ENCODE data around the gene MGRN1. TPM values are rescaled to one million over a fixed set of nuclear protein-coding genes. Genes with fewer than 3 reads are reported as not detected.

MGRN1 gene
- total and polyA plus RNA-seq, 2 donors (not counting 1 experiment from before 2014, with no cell fraction given): 22.7 to 89.2 TPM

DNA sequence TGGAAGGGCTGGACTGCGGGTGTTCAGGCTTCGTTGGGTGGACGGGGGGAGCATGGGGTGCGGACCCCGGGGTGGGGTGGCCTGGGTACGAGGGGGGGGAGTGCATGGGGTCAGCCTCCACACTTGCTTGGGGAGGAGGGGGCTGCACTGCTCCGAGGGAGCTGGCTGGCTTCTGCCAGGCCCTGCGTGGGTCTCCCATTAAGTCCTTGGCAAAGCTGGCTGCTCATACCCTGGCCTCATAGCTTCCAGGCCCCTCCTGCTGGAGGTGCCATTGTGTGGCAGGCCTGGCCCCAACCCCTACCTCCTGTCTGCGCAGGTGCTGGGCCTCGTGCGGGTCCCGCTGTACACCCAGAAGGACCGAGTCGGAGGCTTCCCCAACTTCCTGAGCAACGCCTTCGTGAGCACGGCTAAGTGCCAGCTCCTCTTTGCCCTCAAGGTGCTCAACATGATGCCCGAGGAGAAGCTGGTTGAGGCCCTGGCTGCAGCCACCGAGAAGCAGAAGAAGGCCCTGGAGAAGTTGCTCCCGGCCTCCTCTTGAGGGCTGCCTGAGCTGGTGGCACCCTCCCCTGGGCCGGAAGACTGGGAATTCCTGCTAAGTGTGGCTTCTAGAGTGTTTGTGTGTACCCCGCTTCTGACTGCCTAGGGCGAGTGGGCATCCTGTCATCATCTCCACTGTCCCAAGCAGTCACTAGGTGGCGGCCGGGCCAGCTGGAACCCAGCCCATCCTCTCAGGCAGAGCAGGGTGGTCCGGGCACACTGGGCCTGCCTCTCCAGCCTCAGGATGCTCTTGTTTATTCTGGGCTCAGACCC is 70.2 kb downstream of the MGRN1 start:
- no peak for DNase-seq

More for the DNA sequence above, 70.2 kb downstream of the MGRN1 start:
- peaks cover 0 to 31% of the 10 kb centered on the region in 2 experiments for H3K36me3 ChIP-seq (replicated peaks in 1 of 2; ENCODE audit: control extremely low read depth in 1 of 2, control insufficient read depth in 1 of 2, extremely low read depth in 1 of 2, insufficient read depth in 2 of 2, low read length in 1 of 2)
- H3K4me3 ChIP-seq (ENCODE audit: control extremely low read depth in 1 of 5, extremely low read depth in 1 of 5, insufficient read depth in 1 of 5, low read depth in 2 of 5, low read length in 4 of 5): peak overlapping the region in 3 of 5 experiments; percentile 81 to 85 (median 83)
- CTCF ChIA-PET: no interaction called here
- Mint-ChIP-seq H3K9me3 (ENCODE audit: insufficient read depth) (no peaks in the 10 kb centered on the region), H3K4me1 (peaks cover 22% of the 10 kb centered on the region), H3K27me3 (no peaks in the 10 kb centered on the region), H3K27ac (peak overlapping the region; percentile 74), H3K4me3 (peak overlapping the region; percentile 77)
- no peaks in the 10 kb centered on the region for H3K9me3 ChIP-seq (ENCODE audit: control extremely low read depth in 1 of 3, control insufficient read depth in 2 of 3, insufficient read depth in 1 of 3, low read length in 2 of 3)
- H3K27me3 ChIP-seq (replicated peaks in 1 of 4; ENCODE audit: control extremely low read depth in 1 of 4, control insufficient read depth in 3 of 4, insufficient read depth in 4 of 4, low read length in 3 of 4): no peaks in the 10 kb centered on the region
- H3K27ac ChIP-seq (ENCODE audit: low read length in 2 of 2): peak overlapping the region in 1 of 2 donors; percentile 87
- POLR2A ChIA-PET: interaction anchor here (1.5 to 2.1 kb wide), 2 partner anchors 40 to 190 kb away, joined by 3 to 17 read pairs; partner anchors contain the start of genes ANKS3 and DNAAF8
- peak overlapping the region; percentile 92 for H3K4me2 ChIP-seq (replicated peaks; ENCODE audit: low read depth, low read length, poor library complexity, severe bottlenecking)
- TF ChIP-seq, protein P1, sequence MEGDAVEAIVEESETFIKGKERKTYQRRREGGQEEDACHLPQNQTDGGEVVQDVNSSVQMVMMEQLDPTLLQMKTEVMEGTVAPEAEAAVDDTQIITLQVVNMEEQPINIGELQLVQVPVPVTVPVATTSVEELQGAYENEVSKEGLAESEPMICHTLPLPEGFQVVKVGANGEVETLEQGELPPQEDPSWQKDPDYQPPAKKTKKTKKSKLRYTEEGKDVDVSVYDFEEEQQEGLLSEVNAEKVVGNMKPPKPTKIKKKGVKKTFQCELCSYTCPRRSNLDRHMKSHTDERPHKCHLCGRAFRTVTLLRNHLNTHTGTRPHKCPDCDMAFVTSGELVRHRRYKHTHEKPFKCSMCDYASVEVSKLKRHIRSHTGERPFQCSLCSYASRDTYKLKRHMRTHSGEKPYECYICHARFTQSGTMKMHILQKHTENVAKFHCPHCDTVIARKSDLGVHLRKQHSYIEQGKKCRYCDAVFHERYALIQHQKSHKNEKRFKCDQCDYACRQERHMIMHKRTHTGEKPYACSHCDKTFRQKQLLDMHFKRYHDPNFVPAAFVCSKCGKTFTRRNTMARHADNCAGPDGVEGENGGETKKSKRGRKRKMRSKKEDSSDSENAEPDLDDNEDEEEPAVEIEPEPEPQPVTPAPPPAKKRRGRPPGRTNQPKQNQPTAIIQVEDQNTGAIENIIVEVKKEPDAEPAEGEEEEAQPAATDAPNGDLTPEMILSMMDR (IDR thresholded peaks at IDR 0.05): no peak
- TF ChIP-seq EZH2 (IDR thresholded peaks at IDR 0.05; ENCODE audit: borderline replicate concordance, insufficient read depth, low read depth, low read length, poor library complexity, severe bottlenecking): no peak
- WGBS (ENCODE audit: insufficient coverage): 75% methylated on average over 26 of the region's 26 CpGs
- intact Hi-C loops (cut with micrococcal nuclease): loop anchor here (5.0 kb wide), 2 partner anchors 388 to 423 kb away; partner anchors contain the start of gene TFAP4
- H3K79me2 ChIP-seq (ENCODE audit: control insufficient read depth, insufficient read depth, low read length): peaks cover 16% of the 10 kb centered on the region
- peaks cover 15 to 19% of the 10 kb centered on the region in 2 donors for H3K4me1 ChIP-seq (ENCODE audit: control insufficient read depth in 2 of 2, insufficient read depth in 2 of 2, low read length in 2 of 2)
- peak overlapping the region; percentile 93 for H3K9ac ChIP-seq (ENCODE audit: low read length)
- H2AFZ ChIP-seq (ENCODE audit: insufficient read depth, low read depth, low read length, poor library complexity, severe bottlenecking): peak overlapping the region; percentile 84
- peaks cover 13% of the 10 kb centered on the region for H4K20me1 ChIP-seq (ENCODE audit: control insufficient read depth, insufficient read depth, low read length, poor library complexity, severe bottlenecking)
- ATAC-seq (ENCODE audit: low read depth): no peak

Measured in B cell (primary cell).